K562 (cell line): ENCODE results near the gene AP3B1. TPM values are rescaled to one million over a fixed set of nuclear protein-coding genes. Genes with fewer than 3 reads are reported as not detected.

Experiments
- ATAC-seq: fragments of 200-7000 bp; cut with Tn5 transposase; 3 replicates; pipeline ENCODE4 v1.9.1; 2020; ENCODE audit warnings: moderate library complexity
- BruUV-seq: library from RNA; stranded (reverse); fragments of 400-500 nt; replicated peaks from 2 replicates; lab custom pipeline; 2021; lab: Mats Ljungman, UMichigan
- CTCF ChIA-PET: fragments of 300-600 bp; formaldehyde crosslinking; extraction: SDS; loops from one replicate; lab custom pipeline; 2021; ENCODE audit warnings: low intra/inter-chr PET ratio; lab: Yijun Ruan, JAX
- POLR2A ChIA-PET: fragments of 300-600, 350-650 bp; sonication (Branson Sonifier 250); formaldehyde crosslinking; extraction: SDS; loops from one replicate; lab custom pipeline; 2021; ENCODE audit warnings: antibody characterized with exemption, inconsistent platforms; lab: Yijun Ruan, JAX
- DNase-seq, 4 experiments: peaks; one replicate each; pipeline versions ENCODE4 v3.0.0 to v3.0.0-alpha.2; 2011 to 2018; ENCODE audit warnings: low spot score in 3 of 4, mixed read lengths in 3 of 4; ENCODE audit errors: extremely low read depth in 1 of 4
- FAIRE-seq: peaks from 2 replicates; lab custom pipeline; 2011; peaks lifted over from hg19 to GRCh38; lab: Jason Lieb, UNC
- H2AFZ ChIP-seq: 2 replicates; pipeline ENCODE4 v1.6.0; 2011; ENCODE audit warnings: low read depth, low read length, control low read depth, inconsistent platforms
- H3K27ac ChIP-seq: fragments of 200-600 bp; 3 replicates; pipeline ENCODE4 v1.8.0; 2011; ENCODE audit warnings: low read depth, mild to moderate bottlenecking, control low read depth, inconsistent platforms, low read length, moderate library complexity, mixed read lengths; ENCODE audit errors: extremely low read depth
- H3K27me3 ChIP-seq, 2 experiments: fragments of 300-600 bp in 1 of 2; 2 replicates in 1 of 2; 3 replicates in 1 of 2; pipeline versions ENCODE4 v1.6.0 to v1.8.0; 2011; ENCODE audit warnings: inconsistent platforms in 2 of 2, low read length in 2 of 2, mild to moderate bottlenecking in 1 of 2, mixed read lengths in 1 of 2, moderate library complexity in 1 of 2; ENCODE audit not compliant: control insufficient read depth in 2 of 2, insufficient read depth in 2 of 2
- H3K36me3 ChIP-seq: fragments of 300-600 bp; 3 replicates; pipeline ENCODE4 v1.8.0; 2011; ENCODE audit warnings: mild to moderate bottlenecking, low read length, inconsistent platforms; ENCODE audit not compliant: control insufficient read depth, insufficient read depth
- H3K4me1 ChIP-seq, 2 experiments: fragments of 200-600 bp in 1 of 2; replicated peaks in 1 of 2; 2 replicates in 1 of 2; 3 replicates in 1 of 2; pipeline versions ENCODE4 v1.5.1 to v1.8.0; 2011; ENCODE audit warnings: inconsistent platforms in 2 of 2, low read length in 2 of 2, mild to moderate bottlenecking in 1 of 2, mixed read lengths in 1 of 2, moderate library complexity in 1 of 2; ENCODE audit not compliant: control insufficient read depth in 2 of 2, insufficient read depth in 2 of 2
- H3K4me2 ChIP-seq: 2 replicates; pipeline ENCODE4 v1.6.1; 2011; ENCODE audit warnings: low read length, control low read depth, inconsistent platforms, mixed read lengths; ENCODE audit not compliant: insufficient read depth
- H3K4me3 ChIP-seq: fragments of 200-600 bp; sonication (generic), shearing (Covaris generic); 2 replicates; pipeline ENCODE4 v1.5.1; 2016; ENCODE audit warnings: control low read depth, inconsistent platforms
- H3K79me2 ChIP-seq: fragments of 200-600 bp; 3 replicates; pipeline ENCODE4 v1.8.0; 2011; ENCODE audit warnings: low read length, inconsistent platforms; ENCODE audit not compliant: control insufficient read depth, insufficient read depth
- H3K9ac ChIP-seq, 2 experiments: 2 replicates each; pipeline versions ENCODE4 v1.6.0 to v1.6.1; 2011; ENCODE audit warnings: low read depth in 2 of 2, low read length in 2 of 2, control low read depth in 1 of 2, inconsistent platforms in 1 of 2, mild to moderate bottlenecking in 1 of 2, mixed read lengths in 1 of 2; ENCODE audit not compliant: insufficient read depth in 1 of 2
- H3K9me1 ChIP-seq: one replicate; pipeline ENCODE4 v1.6.0; 2011; ENCODE audit warnings: inconsistent platforms, mild to moderate bottlenecking, low read length, moderate library complexity; ENCODE audit not compliant: control insufficient read depth, insufficient read depth
- H3K9me3 ChIP-seq: replicated peaks from 2 replicates; pipeline ENCODE4 v1.5.1; 2011; ENCODE audit warnings: low read depth, low read length, inconsistent platforms; ENCODE audit not compliant: control insufficient read depth, insufficient read depth
- H4K20me1 ChIP-seq: replicated peaks from 2 replicates; pipeline ENCODE4 v1.6.1; 2011; ENCODE audit warnings: low read length, inconsistent platforms, mixed read lengths; ENCODE audit not compliant: control insufficient read depth, insufficient read depth
- ATF1 ChIP-seq, 2 experiments: fragments of 450-650 bp in 1 of 2; IDR thresholded peaks; 2 replicates each; pipeline ENCODE4 v1.6.1; 2016; ENCODE audit warnings: missing compliant biosample characterization in 1 of 2, missing genetic modification characterization in 1 of 2
- BRD4 ChIP-seq: fragments of 200-600 bp; sonication (generic); IDR thresholded peaks from 2 replicates; pipeline ENCODE4 v1.6.1; 2017; ENCODE audit warnings: inconsistent platforms
- CBFA2T3 ChIP-seq: fragments of 450-650 bp; IDR thresholded peaks from 2 replicates; pipeline ENCODE4 v1.6.1; 2017
- E2F6 ChIP-seq, 2 experiments: IDR thresholded peaks; 2 replicates each; pipeline ENCODE4 v1.6.1; 2011; ENCODE audit warnings: borderline replicate concordance in 1 of 2, control low read depth in 1 of 2, low read depth in 1 of 2, low read length in 1 of 2, mild to moderate bottlenecking in 1 of 2, mixed read lengths in 1 of 2, moderate library complexity in 1 of 2; ENCODE audit not compliant: insufficient read depth in 1 of 2, insufficient read length in 1 of 2, poor library complexity in 1 of 2, severe bottlenecking in 1 of 2; ENCODE audit errors: extremely low read depth in 1 of 2
- GABPB2 ChIP-seq: fragments of 250-450 bp; sonication (Bioruptor Pico); conservative IDR thresholded peaks from 2 replicates; pipeline ENCODE4 v1.5.1; 2021; ENCODE audit warnings: mild to moderate bottlenecking
- HBP1 ChIP-seq: fragments of 450-650 bp; formaldehyde crosslinking; IDR thresholded peaks from 2 replicates; pipeline ENCODE4 v1.4.0; 2022; ENCODE audit warnings: missing genetic modification characterization
- IRF2 ChIP-seq: sonication (generic); formaldehyde crosslinking; IDR thresholded peaks from 2 replicates; pipeline ENCODE4 v1.8.1; 2022; ENCODE audit warnings: mild to moderate bottlenecking, missing genetic modification reagents
- NR2C2 ChIP-seq, 2 experiments: fragments of 200-800 bp in 1 of 2; sonication (Bioruptor generic) in 1 of 2; sonication (generic) in 1 of 2; formaldehyde crosslinking in 1 of 2; IDR thresholded peaks; 2 replicates each; pipeline versions ENCODE4 v1.6.1 to v1.8.0; 2016 to 2022; ENCODE audit warnings: mild to moderate bottlenecking in 1 of 2, missing compliant biosample characterization in 1 of 2, missing genetic modification characterization in 1 of 2, missing genetic modification reagents in 1 of 2
- POLR2A ChIP-seq: fragments of 450-650 bp; conservative IDR thresholded peaks from 2 replicates; pipeline ENCODE4 v1.6.1; 2016
- POLR3A ChIP-seq: IDR thresholded peaks from 2 replicates; pipeline ENCODE4 v1.6.1; 2011; ENCODE audit warnings: borderline replicate concordance, mild to moderate bottlenecking, moderate library complexity; ENCODE audit not compliant: insufficient read length, insufficient read depth; ENCODE audit errors: extremely low read depth
- RAD51 ChIP-seq: fragments of 450-650 bp; IDR thresholded peaks from 2 replicates; pipeline ENCODE4 v1.7.1; 2016; ENCODE audit warnings: low read depth, mild to moderate bottlenecking, borderline replicate concordance
- RFX7 ChIP-seq: fragments of 250-450 bp; sonication (Bioruptor Pico); IDR thresholded peaks from 2 replicates; pipeline ENCODE4 v1.5.1; 2021; ENCODE audit warnings: mild to moderate bottlenecking
- RNF219 ChIP-seq: fragments of 250-450 bp; sonication (Bioruptor Pico); IDR thresholded peaks from 2 replicates; pipeline ENCODE4 v1.5.0; 2022; ENCODE audit warnings: mild to moderate bottlenecking
- SMARCA4 ChIP-seq: fragments of 450-650 bp; IDR thresholded peaks from 2 replicates; pipeline ENCODE4 v1.6.1; 2016
- TBL1XR1 ChIP-seq, 2 experiments: IDR thresholded peaks; 2 replicates each; pipeline ENCODE4 v1.6.1; 2012; ENCODE audit warnings: improper control_type of control experiment in 2 of 2, low read length in 2 of 2, mild to moderate bottlenecking in 1 of 2
- TCF3 ChIP-seq: sonication (generic); formaldehyde crosslinking; IDR thresholded peaks from 2 replicates; pipeline ENCODE4 v1.4.0; 2020; ENCODE audit warnings: mild to moderate bottlenecking, missing genetic modification reagents
- XRCC5 ChIP-seq: fragments of 200-400 bp; formaldehyde crosslinking; IDR thresholded peaks from 2 replicates; pipeline ENCODE4 v1.6.1; 2017; ENCODE audit warnings: low read depth, mild to moderate bottlenecking, low read length
- ZNF274 ChIP-seq: IDR thresholded peaks from 2 replicates; pipeline ENCODE4 v1.6.1; 2011; ENCODE audit warnings: low read depth, mild to moderate bottlenecking, low read length, moderate library complexity, borderline replicate concordance
- ZNF79 ChIP-seq: fragments of 250-450 bp; sonication (Bioruptor Pico); IDR thresholded peaks from 2 replicates; pipeline ENCODE4 v1.4.0; 2020; ENCODE audit warnings: low read depth, mild to moderate bottlenecking, moderate library complexity
- WGBS: fragments of 100-300 bp; shearing (Covaris generic); methylation state at CpG from one replicate; pipeline ENCODE4 v1.1.6; 2016; ENCODE audit warnings: low coverage, mixed read lengths; ENCODE audit not compliant: insufficient coverage; ENCODE audit errors: missing lambda C conversion rate; 5-methylcytosine and 5-hydroxymethylcytosine counted together
- in situ Hi-C: fragments of 300-500 bp; cut with MboI; formaldehyde crosslinking; loops from 4 replicates; pipeline ENCODE4 v1.15.0; 2018; ENCODE audit warnings: inconsistent platforms, mixed read lengths
- intact Hi-C: fragments of 100-400 bp; cut with micrococcal nuclease; formaldehyde crosslinking; loops from 2 replicates; pipeline ENCODE4 v1.14.2; 2022
- polyA plus RNA-seq, 8 experiments: library from polyadenylated mRNA; depleted of rRNA in 4 of 8; stranded (reverse) in 5 of 8; unstranded in 3 of 8; fragments of >200 nt; fragmentation: Nextera tagmentation in 2 of 8; fragmentation: Illumina TruSeq in 1 of 8; extraction: Ambion mirVana in 2 of 8; extraction: Trizol in 1 of 8; gene quantifications; 2 replicates each; pipeline versions ENCODE4 v1.2.1 to v1.2.3, GENCODE V29; 2011 to 2014; ENCODE audit warnings: inconsistent platforms in 1 of 8, missing spikeins in 1 of 8
- total RNA-seq, 7 experiments: library from RNA; depleted of rRNA in 6 of 7; stranded (reverse); fragments of >200 nt in 6 of 7; fragmentation: Illumina TruSeq in 2 of 7; extraction: Trizol in 2 of 7; gene quantifications; 2 replicates each; pipeline versions ENCODE4 v1.2.1 to v1.2.3, GENCODE V29; 2011 to 2021; ENCODE audit warnings: low replicate concordance in 1 of 7

The AP3B1 gene
- total and polyA plus RNA-seq, 9 of the 15 experiments (the other 6 are each of a cell fraction or from before 2014, with no cell fraction given), result 21.1 to 61.8 (median 42.2) TPM

GRCh38 chr5:78236046-78236445 lies 58.5 kb downstream of the AP3B1 start:
- FAIRE-seq, result peak; percentile 6
- H3K9me3 ChIP-seq, result no peaks in the 10 kb centered on the region
- no peak for TF ChIP-seq ZNF79 (CRISPR knock-in tag)
- no peak for TF ChIP-seq RAD51
- TF ChIP-seq BRD4, result no peak
- no peak for TF ChIP-seq ATF1 (CRISPR knock-in tag; IDR thresholded peaks at IDR 0.05)
- no peak for TF ChIP-seq ATF1 (tag; IDR thresholded peaks at IDR 0.05)
- TF ChIP-seq SMARCA4, result no peak
- TF ChIP-seq NR2C2 (CRISPR knock-in tag; IDR thresholded peaks at IDR 0.05), result no peak
- TF ChIP-seq NR2C2 (tag; IDR thresholded peaks at IDR 0.05), result no peak
- no peak for TF ChIP-seq POLR3A
- TF ChIP-seq ZNF274, result no peak
- no peak for TF ChIP-seq XRCC5
- no peak for TF ChIP-seq RFX7
- TF ChIP-seq TCF3, result no peak
- TF ChIP-seq TBL1XR1 (IDR thresholded peaks at IDR 0.05; ENCODE audit: low read length in 2 of 2), result no peak
- no peak for TF ChIP-seq CBFA2T3
- no peak for TF ChIP-seq GABPB2 (CRISPR knock-in tag)
- no peak for TF ChIP-seq IRF2
- no peak for TF ChIP-seq POLR2A
- TF ChIP-seq HBP1, result no peak
- TF ChIP-seq RNF219 (CRISPR knock-in tag), result no peak
- TF ChIP-seq E2F6 (IDR thresholded peaks at IDR 0.05; ENCODE audit: borderline replicate concordance in 1 of 2, extremely low read depth in 1 of 2, insufficient read depth in 1 of 2, insufficient read length in 1 of 2, low read depth in 1 of 2, low read length in 1 of 2, poor library complexity in 1 of 2, severe bottlenecking in 1 of 2), result no peak
- no peak overlapping the region for H2AFZ ChIP-seq
- H3K36me3 ChIP-seq, result peaks cover 7% of the 10 kb centered on the region; the same call in 1 of the 3 replicates
- no peak overlapping the region for H3K4me3 ChIP-seq
- H3K79me2 ChIP-seq, result no peaks in the 10 kb centered on the region
- H3K27me3 ChIP-seq, result no peaks in the 10 kb centered on the region
- 89% methylated on average over 2 of the region's 2 CpGs for whole genome bisulfite sequencing
- POLR2A ChIA-PET, result interaction anchor here (0.8 to 1.0 kb wide), 2 partner anchors 9 to 20 kb away, joined by 3 read pairs; no protein-coding TSS in a partner anchor
- BruUV-seq, result no TSS peak
- H3K9me1 ChIP-seq, result no peaks in the 10 kb centered on the region
- CTCF ChIA-PET, result no interaction called here
- H4K20me1 ChIP-seq, result no peaks in the 10 kb centered on the region
- ATAC-seq, result no peak
- H3K4me2 ChIP-seq, result no peak overlapping the region
- H3K4me1 ChIP-seq, result no peaks in the 10 kb centered on the region
- intact Hi-C loops (no loop called here), in situ Hi-C loops (no loop called here)
- H3K9ac ChIP-seq, result no peak overlapping the region
- DNase-seq, result no peak
- no peak overlapping the region for H3K27ac ChIP-seq
